ENCODE results near the gene ORMDL2.

- no peak for TF ChIP-seq EZH2 (IDR thresholded peaks at IDR 0.05; ENCODE audit: insufficient read depth, low read length)
- TF ChIP-seq, protein P1, sequence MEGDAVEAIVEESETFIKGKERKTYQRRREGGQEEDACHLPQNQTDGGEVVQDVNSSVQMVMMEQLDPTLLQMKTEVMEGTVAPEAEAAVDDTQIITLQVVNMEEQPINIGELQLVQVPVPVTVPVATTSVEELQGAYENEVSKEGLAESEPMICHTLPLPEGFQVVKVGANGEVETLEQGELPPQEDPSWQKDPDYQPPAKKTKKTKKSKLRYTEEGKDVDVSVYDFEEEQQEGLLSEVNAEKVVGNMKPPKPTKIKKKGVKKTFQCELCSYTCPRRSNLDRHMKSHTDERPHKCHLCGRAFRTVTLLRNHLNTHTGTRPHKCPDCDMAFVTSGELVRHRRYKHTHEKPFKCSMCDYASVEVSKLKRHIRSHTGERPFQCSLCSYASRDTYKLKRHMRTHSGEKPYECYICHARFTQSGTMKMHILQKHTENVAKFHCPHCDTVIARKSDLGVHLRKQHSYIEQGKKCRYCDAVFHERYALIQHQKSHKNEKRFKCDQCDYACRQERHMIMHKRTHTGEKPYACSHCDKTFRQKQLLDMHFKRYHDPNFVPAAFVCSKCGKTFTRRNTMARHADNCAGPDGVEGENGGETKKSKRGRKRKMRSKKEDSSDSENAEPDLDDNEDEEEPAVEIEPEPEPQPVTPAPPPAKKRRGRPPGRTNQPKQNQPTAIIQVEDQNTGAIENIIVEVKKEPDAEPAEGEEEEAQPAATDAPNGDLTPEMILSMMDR (IDR thresholded peaks at IDR 0.05; ENCODE audit: insufficient read depth, low read depth, low read length): no peak
Measured at GRCh38 chr12:55838361-55838760, 20.5 kb downstream of the ORMDL2 start.
